Activated naive CD4-positive, alpha-beta T cell treated with anti-CD3 and anti-CD28 coated beads for 36 hours (primary cell): Measurements from ENCODE around the gene CD82. TPM values are rescaled to one million over a fixed set of nuclear protein-coding genes. Genes with fewer than 3 reads are reported as not detected.

ENCODE experiments used
- CTCF ChIA-PET: fragments of 350-600 bp; sonication (Branson Sonifier 250); formaldehyde crosslinking; loops from one replicate; lab custom pipeline; 2021; ENCODE audit warnings: antibody characterized with exemption; lab: Charles Lee
- DNase-seq: peaks from one replicate; pipeline ENCODE4 v3.0.0-alpha.2; 2020
- H3K27ac Mint-ChIP-seq: one replicate; pipeline ENCODE4 v1.8.0; 2021; ENCODE audit warnings: mild to moderate bottlenecking, mixed read lengths
- H3K27me3 Mint-ChIP-seq: one replicate; pipeline ENCODE4 v1.8.0; 2021; ENCODE audit warnings: low read depth, mixed read lengths
- H3K36me3 Mint-ChIP-seq: one replicate; pipeline ENCODE4 v1.8.0; 2021; ENCODE audit warnings: low read depth, mixed read lengths
- H3K4me1 Mint-ChIP-seq: one replicate; pipeline ENCODE4 v1.8.0; 2021; ENCODE audit warnings: low read depth, mixed read lengths
- H3K4me3 Mint-ChIP-seq: one replicate; pipeline ENCODE4 v1.8.0; 2021; ENCODE audit warnings: mild to moderate bottlenecking, moderate library complexity, mixed read lengths
- H3K9me3 Mint-ChIP-seq: one replicate; pipeline ENCODE4 v1.8.0; 2021; ENCODE audit warnings: mixed read lengths
- intact Hi-C: fragments of 100-400 bp; cut with micrococcal nuclease; formaldehyde crosslinking; loops from one replicate; pipeline ENCODE4 v1.15.1; 2023
- total RNA-seq, 2 experiments: library from RNA; stranded (reverse); gene quantifications; one replicate each; pipeline ENCODE4 v1.2.3, GENCODE V29; 2021

The CD82 gene
- total RNA-seq, 2 experiments from 2014 or later: 140 to 141 TPM

DNA sequence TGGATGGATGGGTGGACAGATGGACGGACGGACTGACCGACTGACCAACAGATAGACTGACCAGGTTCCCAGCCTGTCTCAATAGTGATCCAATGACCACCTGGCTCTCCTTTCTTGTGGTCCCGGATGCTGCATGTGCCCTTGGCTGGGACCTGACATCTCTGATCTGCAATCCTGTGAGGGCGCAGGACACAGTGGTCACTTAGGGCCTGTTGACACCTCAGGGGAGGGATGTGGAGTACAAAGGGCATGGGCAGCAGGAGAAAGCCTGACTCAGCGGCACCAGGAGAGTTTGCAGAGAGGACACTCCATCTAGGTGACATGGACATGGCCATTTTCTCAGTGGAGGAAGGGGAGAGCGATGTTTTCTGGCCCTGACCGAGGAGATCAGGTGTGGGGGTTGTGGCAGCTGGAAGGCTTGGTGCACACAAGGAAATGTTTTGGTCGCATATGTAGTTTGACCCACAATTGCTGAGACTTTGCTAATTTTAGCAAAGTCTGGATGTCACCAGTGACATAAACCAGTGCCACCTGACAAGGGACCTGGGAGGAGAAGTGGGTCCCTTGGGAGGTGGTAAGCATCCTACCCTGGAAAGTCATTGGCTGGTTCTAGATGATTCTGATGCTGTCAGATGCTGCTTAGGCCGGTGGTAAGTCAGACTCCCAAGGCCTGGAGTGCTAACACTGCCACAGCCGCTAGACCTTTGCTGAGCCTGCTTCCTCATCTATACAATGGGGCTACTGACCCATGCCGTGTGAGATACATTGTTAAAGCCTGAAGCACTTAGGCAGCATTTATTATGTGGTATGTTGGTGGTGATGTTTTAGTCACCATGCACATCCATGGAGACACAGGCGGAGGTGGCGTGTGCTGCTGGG lies 50.7 kb downstream of the CD82 start:
- peaks cover 38% of the 10 kb centered on the region for H3K36me3 Mint-ChIP-seq
- CTCF ChIA-PET: interaction anchor here (1.0 to 21.7 kb wide), 21 partner anchors 9 to 295 kb away, joined by 3 to 366 read pairs (median 7); partner anchors contain the start of gene CD82
- intact Hi-C loops: loop anchor here (10.0 kb wide), 1 partner anchor 521 kb away; the partner anchor contains the start of gene EXT2
- no peaks in the 10 kb centered on the region for H3K9me3 Mint-ChIP-seq
- H3K27ac Mint-ChIP-seq: no peak overlapping the region
- peak; percentile 3 for DNase-seq
- H3K4me1 Mint-ChIP-seq: peaks cover 47% of the 10 kb centered on the region
- no peaks in the 10 kb centered on the region for H3K27me3 Mint-ChIP-seq
- no peak overlapping the region for H3K4me3 Mint-ChIP-seq

DNA sequence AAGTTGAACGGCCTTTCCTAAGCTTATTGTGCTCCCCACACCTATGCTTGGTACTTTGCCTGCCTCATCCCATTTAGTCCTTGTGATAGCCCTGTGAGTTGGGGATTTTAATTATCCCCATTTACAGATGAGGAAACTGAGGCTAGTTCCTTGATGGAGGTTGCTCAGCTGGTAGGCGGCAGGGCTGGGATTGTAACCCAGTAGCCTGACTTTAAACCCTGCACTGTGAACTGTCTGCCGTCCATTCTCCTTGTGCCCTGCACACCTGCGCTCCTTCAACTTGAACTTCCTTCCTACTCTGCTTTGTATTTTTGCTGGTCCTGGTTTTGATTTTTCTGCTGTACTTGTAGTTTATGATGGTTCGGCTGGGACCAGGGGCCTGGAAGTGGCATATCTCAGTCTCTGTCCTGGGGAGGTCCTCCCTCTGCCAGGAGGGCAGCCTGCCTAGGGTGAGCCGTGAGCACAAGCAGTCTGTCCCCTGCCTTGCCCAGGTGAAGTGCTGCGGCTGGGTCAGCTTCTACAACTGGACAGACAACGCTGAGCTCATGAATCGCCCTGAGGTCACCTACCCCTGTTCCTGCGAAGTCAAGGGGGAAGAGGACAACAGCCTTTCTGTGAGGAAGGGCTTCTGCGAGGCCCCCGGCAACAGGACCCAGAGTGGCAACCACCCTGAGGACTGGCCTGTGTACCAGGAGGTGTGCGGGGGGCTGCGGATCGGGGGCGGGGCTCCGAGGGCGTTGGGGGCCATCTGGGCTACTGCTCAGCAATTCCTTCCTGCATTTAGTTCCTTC lies 52.4 kb downstream of the CD82 start:
- Mint-ChIP-seq H3K4me1 (peaks cover 47% of the 10 kb centered on the region), H3K27ac (no peak overlapping the region), H3K36me3 (peaks cover 38% of the 10 kb centered on the region), H3K9me3 (no peaks in the 10 kb centered on the region), H3K4me3 (no peak overlapping the region), H3K27me3 (no peaks in the 10 kb centered on the region)
- no peak for DNase-seq
- intact Hi-C loops: loop anchor here (1.0 to 10.0 kb wide), 4 partner anchors 62 to 523 kb away; partner anchors contain the start of gene EXT2
- CTCF ChIA-PET: interaction anchor here (0.7 to 21.7 kb wide), 26 partner anchors 9 to 293 kb away, joined by 3 to 366 read pairs (median 6); partner anchors contain the start of gene CD82

- H3K9me3 Mint-ChIP-seq: no peaks in the 10 kb centered on the region
- no peak overlapping the region for H3K4me3 Mint-ChIP-seq
- peaks cover 38% of the 10 kb centered on the region for H3K36me3 Mint-ChIP-seq
- intact Hi-C loops: loop anchor here (10.0 kb wide), 1 partner anchor 524 kb away; the partner anchor contains the start of gene EXT2
- H3K27ac Mint-ChIP-seq: no peak overlapping the region
- CTCF ChIA-PET: interaction anchor here (2.2 to 21.7 kb wide), 2 partner anchors 55 to 62 kb away, joined by 20 to 366 read pairs; partner anchors contain the start of gene CD82
- no peak for DNase-seq
- peaks cover 47% of the 10 kb centered on the region for H3K4me1 Mint-ChIP-seq
- H3K27me3 Mint-ChIP-seq: no peaks in the 10 kb centered on the region
These were observed 53.3 kb downstream of the CD82 start for GRCh38 chr11:44618561-44619425.

GRCh38 chr11:44620328-44620725 lies 54.9 kb downstream of the CD82 start:
- H3K36me3 Mint-ChIP-seq: peaks cover 29% of the 10 kb centered on the region
- H3K9me3 Mint-ChIP-seq: no peaks in the 10 kb centered on the region
- H3K27me3 Mint-ChIP-seq: no peaks in the 10 kb centered on the region
- H3K4me3 Mint-ChIP-seq: no peak overlapping the region
- no peak for DNase-seq
- intact Hi-C loops: loop anchor here (5.0 to 10.0 kb wide), 2 partner anchors 333 to 484 kb away; no protein-coding TSS in a partner anchor
- peaks cover 45% of the 10 kb centered on the region for H3K4me1 Mint-ChIP-seq
- no peak overlapping the region for H3K27ac Mint-ChIP-seq
- CTCF ChIA-PET: interaction anchor here (0.7 to 21.7 kb wide), 11 partner anchors 8 to 291 kb away, joined by 3 to 366 read pairs (median 4); no protein-coding TSS in a partner anchor

DNA sequence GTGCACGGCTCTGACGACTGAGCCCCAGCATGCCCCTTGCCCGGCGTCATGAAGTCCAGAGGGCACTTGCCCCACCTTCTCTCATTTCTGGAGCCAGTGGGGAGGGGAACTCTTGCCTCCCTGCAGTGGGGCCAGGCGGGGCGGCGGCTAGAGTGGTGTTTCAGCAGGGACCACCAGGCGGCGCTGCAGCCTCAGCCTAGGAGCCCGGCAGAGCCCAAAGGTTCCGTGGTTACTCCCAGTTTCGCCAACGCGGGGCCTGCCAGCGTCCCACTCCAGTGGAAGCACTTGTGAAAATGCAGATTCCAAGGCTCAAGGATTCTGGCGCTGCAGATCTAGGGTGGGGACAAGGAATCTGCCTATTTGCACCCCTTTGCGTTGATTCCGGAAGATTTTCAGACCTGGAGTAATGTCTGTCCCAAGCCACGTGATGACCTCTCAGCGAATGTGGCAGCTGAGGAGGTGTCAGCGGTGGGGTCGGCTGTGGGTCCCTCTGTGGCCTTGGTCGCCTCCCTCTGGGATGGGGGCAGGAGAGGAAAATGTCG lies 55.7 kb downstream of the CD82 start:
- CTCF ChIA-PET: interaction anchor here (0.7 to 21.7 kb wide), 18 partner anchors 9 to 290 kb away, joined by 3 to 366 read pairs (median 4); no protein-coding TSS in a partner anchor
- Mint-ChIP-seq H3K4me3 (no peak overlapping the region), H3K9me3 (no peaks in the 10 kb centered on the region), H3K27ac (no peak overlapping the region), H3K27me3 (no peaks in the 10 kb centered on the region), H3K36me3 (peaks cover 24% of the 10 kb centered on the region), H3K4me1 (peaks cover 39% of the 10 kb centered on the region)
- peak; percentile 68 for DNase-seq
- intact Hi-C loops: loop anchor here (1.0 to 10.0 kb wide), 5 partner anchors 154 to 484 kb away; no protein-coding TSS in a partner anchor

DNA sequence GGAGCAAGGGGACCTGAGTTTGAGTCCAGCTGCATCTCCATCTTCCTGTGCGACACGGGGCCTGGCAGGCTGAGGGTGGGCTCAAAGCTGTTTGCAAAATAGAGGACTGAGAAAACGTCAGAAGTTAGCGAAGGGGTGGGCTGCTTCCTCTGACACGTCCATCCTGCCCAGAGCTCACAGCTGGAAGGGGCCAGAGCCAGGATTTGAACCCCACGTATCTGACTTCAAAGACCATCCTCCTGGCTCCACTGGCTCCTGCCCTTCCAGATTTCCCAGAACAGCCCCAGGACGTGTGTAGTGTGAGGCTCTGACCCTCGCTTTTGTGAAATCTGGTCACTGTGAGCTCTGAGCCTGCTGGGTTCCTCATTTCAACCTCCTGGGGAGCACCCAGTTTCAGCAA lies 56.3 kb downstream of the CD82 start:
- peak overlapping the region; percentile 26 for H3K27ac Mint-ChIP-seq
- DNase-seq: no peak
- intact Hi-C loops: loop anchor here (1.0 to 10.0 kb wide), 6 partner anchors 105 to 483 kb away; partner anchors contain the start of gene TSPAN18
- no peak overlapping the region for H3K4me3 Mint-ChIP-seq
- H3K36me3 Mint-ChIP-seq: peaks cover 19% of the 10 kb centered on the region
- no peaks in the 10 kb centered on the region for H3K27me3 Mint-ChIP-seq
- CTCF ChIA-PET: interaction anchor here (0.6 to 21.7 kb wide), 14 partner anchors 11 to 289 kb away, joined by 3 to 366 read pairs (median 4); no protein-coding TSS in a partner anchor
- peaks cover 36% of the 10 kb centered on the region for H3K4me1 Mint-ChIP-seq
- peaks cover 4% of the 10 kb centered on the region for H3K9me3 Mint-ChIP-seq

DNA sequence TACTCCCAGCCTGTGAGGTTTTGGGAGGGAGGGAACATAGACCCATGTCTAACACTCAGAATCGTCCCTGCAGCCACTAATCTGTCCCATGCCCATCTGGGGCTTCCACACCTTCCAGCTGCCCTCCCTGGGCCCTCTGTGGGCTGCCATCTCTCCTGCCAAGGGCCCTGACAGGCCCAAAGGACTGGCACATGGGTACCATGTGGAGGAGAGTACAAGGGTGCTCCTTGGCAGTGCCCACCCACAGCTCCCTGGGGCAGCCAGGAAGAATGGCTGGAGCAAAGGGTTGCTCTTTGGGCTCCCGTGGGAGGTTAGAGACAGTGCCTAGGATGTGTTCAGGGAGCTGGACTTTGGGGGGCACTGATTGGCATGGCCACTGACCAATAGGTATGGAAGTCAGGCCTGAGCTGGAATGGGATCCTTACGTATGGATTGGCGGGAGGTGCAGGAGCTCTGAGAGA lies 56.8 kb downstream of the CD82 start:
- peak overlapping the region; percentile 26 for H3K27ac Mint-ChIP-seq
- DNase-seq: no peak
- CTCF ChIA-PET: interaction anchor here (0.6 to 21.7 kb wide), 15 partner anchors 10 to 289 kb away, joined by 3 to 366 read pairs (median 4); no protein-coding TSS in a partner anchor

GRCh38 chr11:44622721-44623258 lies 57.3 kb downstream of the CD82 start:
- no peak for DNase-seq
- Mint-ChIP-seq H3K9me3 (peaks cover 4% of the 10 kb centered on the region), H3K4me1 (peaks cover 36% of the 10 kb centered on the region), H3K36me3 (peaks cover 17% of the 10 kb centered on the region), H3K27me3 (no peaks in the 10 kb centered on the region), H3K27ac (peak overlapping the region; percentile 46), H3K4me3 (no peak overlapping the region)
- CTCF ChIA-PET: interaction anchor here (1.0 to 21.7 kb wide), 5 partner anchors 15 to 288 kb away, joined by 3 to 366 read pairs (median 4); no protein-coding TSS in a partner anchor
- intact Hi-C loops: loop anchor here (2.0 to 10.0 kb wide), 3 partner anchors 104 to 482 kb away; partner anchors contain the start of gene TSPAN18

More for the DNA sequence above, 56.8 kb downstream of the CD82 start:
- peaks cover 4% of the 10 kb centered on the region for H3K9me3 Mint-ChIP-seq
- no peaks in the 10 kb centered on the region for H3K27me3 Mint-ChIP-seq
- peaks cover 36% of the 10 kb centered on the region for H3K4me1 Mint-ChIP-seq
- intact Hi-C loops: loop anchor here (2.0 to 10.0 kb wide), 3 partner anchors 105 to 483 kb away; partner anchors contain the start of gene TSPAN18
- peaks cover 17% of the 10 kb centered on the region for H3K36me3 Mint-ChIP-seq
- no peak overlapping the region for H3K4me3 Mint-ChIP-seq

GRCh38 chr11:44623341-44623730 lies 57.9 kb downstream of the CD82 start:
- H3K36me3 Mint-ChIP-seq: peaks cover 17% of the 10 kb centered on the region
- no peak overlapping the region for H3K4me3 Mint-ChIP-seq
- H3K4me1 Mint-ChIP-seq: peaks cover 36% of the 10 kb centered on the region
- CTCF ChIA-PET: interaction anchor here (0.8 to 21.7 kb wide), 5 partner anchors 12 to 270 kb away, joined by 3 to 366 read pairs (median 4); no protein-coding TSS in a partner anchor
- intact Hi-C loops: loop anchor here (2.0 to 10.0 kb wide), 3 partner anchors 103 to 481 kb away; partner anchors contain the start of gene TSPAN18
- peak; percentile 37 for DNase-seq
- H3K9me3 Mint-ChIP-seq: peaks cover 4% of the 10 kb centered on the region
- no peaks in the 10 kb centered on the region for H3K27me3 Mint-ChIP-seq
- H3K27ac Mint-ChIP-seq: peak overlapping the region; percentile 46
